OCI-LY3 (cell line): ENCODE data around the gene PFDN5.
A peak's percentile ranks its signal among the peaks of the same experiment; 100 is the strongest.

Experiments used
- H2AFZ ChIP-seq: fragments of 200-600, 300-600 bp; shearing (Covaris generic); 2 replicates; pipeline ENCODE4 v1.6.0; 2014; ENCODE audit warnings: antibody characterized with exemption, low read depth, low read length
- H3K27ac ChIP-seq: fragments of 200-600, 300-600 bp; sonication (generic); 2 replicates; pipeline ENCODE4 v1.5.1; 2014; ENCODE audit warnings: mild to moderate bottlenecking, low read length, moderate library complexity, mixed read lengths
- H3K27me3 ChIP-seq: fragments of 200-600, 300-600 bp; sonication (generic); 2 replicates; pipeline ENCODE4 v1.6.1; 2014; ENCODE audit warnings: low read depth, low read length, mixed read lengths
- H3K36me3 ChIP-seq: fragments of 200-600, 300-600 bp; sonication (generic); replicated peaks from 2 replicates; pipeline ENCODE3; 2014; ENCODE audit warnings: low read depth, low read length, mixed read lengths
- H3K4me1 ChIP-seq: fragments of 300-600, 200-600 bp; sonication (generic); 2 replicates; pipeline ENCODE4 v1.6.1; 2014; ENCODE audit warnings: low read length, mixed read lengths
- H3K4me2 ChIP-seq: fragments of 200-600, 300-600 bp; sonication (generic); 2 replicates; pipeline ENCODE4 v1.6.1; 2014; ENCODE audit warnings: low read length, mixed read lengths
- H3K4me3 ChIP-seq: fragments of 300-600, 200-600 bp; sonication (generic); 2 replicates; pipeline ENCODE4 v1.5.1; 2014; ENCODE audit warnings: antibody characterized with exemption, mild to moderate bottlenecking, low read length, moderate library complexity
- H3K79me2 ChIP-seq: fragments of 300-600, 200-600 bp; shearing (Covaris generic); 2 replicates; pipeline ENCODE4 v1.6.1; 2014; ENCODE audit warnings: mild to moderate bottlenecking, low read length, mixed read lengths
- H3K9ac ChIP-seq: fragments of 300-600, 200-600 bp; shearing (Covaris generic); 2 replicates; pipeline ENCODE4 v1.6.0; 2014; ENCODE audit warnings: mild to moderate bottlenecking, low read length, moderate library complexity
- H3K9me3 ChIP-seq: fragments of 200-600, 300-600 bp; shearing (Covaris generic); 2 replicates; pipeline ENCODE4 v1.6.1; 2014; ENCODE audit warnings: low read length, mixed read lengths; ENCODE audit not compliant: insufficient read depth
- H4K20me1 ChIP-seq: fragments of 200-600, 300-600 bp; sonication (generic); 2 replicates; pipeline ENCODE4 v1.6.1; 2016; ENCODE audit warnings: low read length, mixed read lengths; ENCODE audit not compliant: insufficient read depth
- EZH2phosphoT487 ChIP-seq: fragments of 200-600 bp; shearing (Covaris generic); IDR thresholded peaks from 2 replicates; pipeline ENCODE4 v1.6.1; 2018; ENCODE audit warnings: antibody characterized with exemption, mixed run types, low read depth
- TF ChIP-seq, protein P1 (sequence below): fragments of 200-600, 300-600 bp; sonication (generic); IDR thresholded peaks from 2 replicates; pipeline ENCODE4 v1.5.1; 2014; ENCODE audit warnings: antibody characterized with exemption, low read length, low read depth

Gene PFDN5

DNA sequence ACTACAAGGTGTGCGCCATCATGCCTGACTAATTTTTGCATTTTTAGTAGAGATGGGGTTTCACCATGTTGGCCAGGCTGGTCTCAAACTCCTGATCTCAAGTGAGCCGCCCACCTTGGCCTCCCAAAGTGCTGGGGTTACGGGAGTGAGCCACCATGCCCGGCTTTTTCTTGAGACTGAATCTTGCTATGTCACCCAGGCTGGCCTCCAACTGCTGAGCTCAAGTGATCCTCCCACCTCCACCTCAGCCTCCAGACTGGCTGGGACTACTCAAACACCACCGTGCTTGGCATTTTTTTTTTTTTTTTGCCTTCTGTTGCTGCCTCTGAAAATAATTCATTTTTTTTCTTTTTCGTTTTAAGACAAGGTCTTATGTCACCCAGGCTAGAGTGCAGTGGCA, 35.5 kb upstream of the PFDN5 start:
- H3K27me3 ChIP-seq, result no peaks in the 10 kb centered on the region
- no peak overlapping the region for H3K4me2 ChIP-seq
- no peak overlapping the region for H3K4me3 ChIP-seq
- no peak overlapping the region for H3K27ac ChIP-seq
- no peaks in the 10 kb centered on the region for H3K79me2 ChIP-seq
- no peak overlapping the region for H3K9ac ChIP-seq
- no peaks in the 10 kb centered on the region for H4K20me1 ChIP-seq
- no peak for TF ChIP-seq EZH2phosphoT487
- TF ChIP-seq, protein P1, sequence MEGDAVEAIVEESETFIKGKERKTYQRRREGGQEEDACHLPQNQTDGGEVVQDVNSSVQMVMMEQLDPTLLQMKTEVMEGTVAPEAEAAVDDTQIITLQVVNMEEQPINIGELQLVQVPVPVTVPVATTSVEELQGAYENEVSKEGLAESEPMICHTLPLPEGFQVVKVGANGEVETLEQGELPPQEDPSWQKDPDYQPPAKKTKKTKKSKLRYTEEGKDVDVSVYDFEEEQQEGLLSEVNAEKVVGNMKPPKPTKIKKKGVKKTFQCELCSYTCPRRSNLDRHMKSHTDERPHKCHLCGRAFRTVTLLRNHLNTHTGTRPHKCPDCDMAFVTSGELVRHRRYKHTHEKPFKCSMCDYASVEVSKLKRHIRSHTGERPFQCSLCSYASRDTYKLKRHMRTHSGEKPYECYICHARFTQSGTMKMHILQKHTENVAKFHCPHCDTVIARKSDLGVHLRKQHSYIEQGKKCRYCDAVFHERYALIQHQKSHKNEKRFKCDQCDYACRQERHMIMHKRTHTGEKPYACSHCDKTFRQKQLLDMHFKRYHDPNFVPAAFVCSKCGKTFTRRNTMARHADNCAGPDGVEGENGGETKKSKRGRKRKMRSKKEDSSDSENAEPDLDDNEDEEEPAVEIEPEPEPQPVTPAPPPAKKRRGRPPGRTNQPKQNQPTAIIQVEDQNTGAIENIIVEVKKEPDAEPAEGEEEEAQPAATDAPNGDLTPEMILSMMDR, result no peak
- no peaks in the 10 kb centered on the region for H3K9me3 ChIP-seq
- peaks cover under 1% of the 10 kb centered on the region for H3K36me3 ChIP-seq
- 0 out of 2 replicates have a peak overlapping the region, but pooled peaks have one; percentile 39 for H2AFZ ChIP-seq
- H3K4me1 ChIP-seq, result peaks cover 21% of the 10 kb centered on the region

DNA sequence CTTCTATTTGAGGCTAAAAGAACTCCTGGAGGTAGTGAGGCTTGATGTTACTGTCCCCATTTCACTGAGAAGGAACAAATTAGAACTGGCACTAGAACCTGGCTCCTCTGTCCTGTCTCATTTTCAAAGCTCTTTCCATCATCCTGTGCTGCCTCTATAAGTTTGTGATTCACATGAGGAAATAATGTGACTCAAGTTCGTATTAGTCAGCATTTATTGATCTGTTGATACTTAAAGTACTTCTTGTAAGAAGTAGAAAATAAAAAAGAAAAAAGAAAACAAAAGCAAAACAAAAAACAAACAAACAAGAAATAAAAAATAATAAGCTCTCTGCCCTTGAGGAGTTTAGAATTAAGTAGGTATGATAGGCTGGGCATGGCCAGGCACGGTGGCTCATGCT, 29.6 kb upstream of the PFDN5 start:
- no peak overlapping the region for H3K4me2 ChIP-seq
- TF ChIP-seq EZH2phosphoT487, result no peak
- TF ChIP-seq, protein P1, result no peak
- no peak overlapping the region for H2AFZ ChIP-seq
- peaks cover 23% of the 10 kb centered on the region for H3K79me2 ChIP-seq
- no peak overlapping the region for H3K4me3 ChIP-seq
- H3K4me1 ChIP-seq, result peaks cover 12% of the 10 kb centered on the region
- H3K27me3 ChIP-seq, result no peaks in the 10 kb centered on the region
- no peaks in the 10 kb centered on the region for H4K20me1 ChIP-seq
- peaks cover 19% of the 10 kb centered on the region for H3K36me3 ChIP-seq
- H3K9me3 ChIP-seq, result no peaks in the 10 kb centered on the region
- no peak overlapping the region for H3K27ac ChIP-seq
- H3K9ac ChIP-seq, result no peak overlapping the region

DNA sequence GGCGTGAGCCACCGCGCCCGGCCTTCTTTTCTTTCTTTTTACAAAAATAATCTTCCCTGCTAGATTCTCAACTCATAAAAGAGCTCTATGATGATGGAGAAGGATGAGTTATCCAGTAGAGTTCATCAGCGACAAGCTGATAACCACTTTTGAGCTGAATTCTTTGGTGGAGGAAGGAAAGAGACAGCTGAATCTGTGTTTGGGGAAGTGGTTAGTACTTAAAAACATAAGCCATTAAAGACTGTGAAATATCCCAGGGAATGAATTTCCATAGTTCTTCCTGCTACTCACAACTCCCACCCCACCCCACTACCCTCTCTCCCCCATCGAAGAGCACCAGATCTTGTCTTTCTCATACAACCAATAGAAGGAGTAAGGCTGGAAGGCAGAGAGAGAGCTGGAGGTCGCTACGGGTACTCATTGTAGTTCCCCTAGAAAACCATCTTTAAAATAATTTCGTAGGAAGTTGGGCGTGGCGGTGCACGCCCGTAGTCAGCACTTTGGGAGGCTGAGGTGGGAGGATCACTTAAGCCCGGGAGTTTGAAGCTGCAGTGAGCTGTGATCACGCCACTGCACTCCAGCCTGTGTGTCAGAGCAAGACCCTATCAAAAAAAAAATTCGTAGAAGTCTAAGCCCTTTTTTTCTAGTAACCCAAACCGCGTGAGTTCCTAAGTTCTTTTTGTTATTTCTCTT, 27.9 kb upstream of the PFDN5 start:
- H3K27ac ChIP-seq, result peak overlapping the region; percentile 8; the same call in 1 of the 2 replicates
- peaks cover 12% of the 10 kb centered on the region for H3K4me1 ChIP-seq
- peaks cover 26% of the 10 kb centered on the region for H3K79me2 ChIP-seq
- peak overlapping the region; percentile 84 for H3K4me2 ChIP-seq
- H3K4me3 ChIP-seq, result peak overlapping the region; percentile 83
- no peaks in the 10 kb centered on the region for H4K20me1 ChIP-seq
- H3K36me3 ChIP-seq, result peaks cover 25% of the 10 kb centered on the region
- peak overlapping the region; percentile 85 for H3K9ac ChIP-seq
- no peaks in the 10 kb centered on the region for H3K27me3 ChIP-seq
- peak overlapping the region; percentile 88 for H2AFZ ChIP-seq
- H3K9me3 ChIP-seq, result no peaks in the 10 kb centered on the region
- TF ChIP-seq EZH2phosphoT487, result no peak
- TF ChIP-seq, protein P1, result no peak

DNA sequence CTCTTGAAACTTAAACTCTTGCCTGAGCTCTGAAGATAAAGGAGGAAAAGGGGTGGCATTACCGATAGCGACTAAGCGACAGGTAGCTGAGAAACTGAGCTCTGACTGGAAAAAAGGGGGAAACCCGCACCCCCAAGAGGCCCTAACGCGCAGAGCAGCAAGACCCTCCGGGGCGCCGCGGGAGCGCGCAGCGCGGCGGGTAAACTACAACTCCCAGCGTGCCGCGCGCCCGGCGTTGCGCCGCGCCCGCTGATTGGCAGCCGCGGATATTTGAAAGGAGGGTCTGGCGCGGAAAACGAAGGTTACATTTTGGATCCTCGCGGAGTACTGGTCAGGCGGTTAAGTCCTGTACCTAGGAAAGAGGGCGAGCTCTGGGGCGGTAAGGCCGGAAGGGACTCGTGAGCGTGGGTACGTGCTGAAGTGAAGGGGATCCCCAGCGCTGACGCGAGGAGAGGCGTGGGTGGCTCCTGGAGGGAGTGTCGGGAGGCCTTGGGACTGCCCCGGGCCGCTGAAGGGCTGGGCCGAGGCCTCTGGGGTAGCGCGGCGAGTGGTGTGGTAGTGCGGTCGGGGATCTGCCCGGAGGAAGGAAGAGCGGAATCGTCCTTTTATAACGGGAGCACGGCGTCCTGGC, 27.2 kb upstream of the PFDN5 start, which contains the start of gene ESPL1:
Gene ESPL1, plus strand, starts transcription at position 301 of the 631 bp plus-strand sequence. CDS start 468 bp downstream, outside the sequence.
- H3K4me3 ChIP-seq, result peak within 1 kb of the TSS; percentile 83
- no peaks in the 10 kb centered on the region for H3K27me3 ChIP-seq
- H3K4me2 ChIP-seq, result peak within 1 kb of the TSS; percentile 84
- no peaks in the 10 kb centered on the region for H4K20me1 ChIP-seq
- no peaks in the 10 kb centered on the region for H3K9me3 ChIP-seq
- peak within 1 kb of the TSS; percentile 88 for H2AFZ ChIP-seq
- H3K36me3 ChIP-seq, result peaks cover 29% of the 10 kb centered on the region
- peak within 1 kb of the TSS; percentile 85 for H3K9ac ChIP-seq
- TF ChIP-seq EZH2phosphoT487, result no peak
- TF ChIP-seq, protein P1, result peak; percentile 46
- H3K4me1 ChIP-seq, result peaks cover 12% of the 10 kb centered on the region
- peaks cover 26% of the 10 kb centered on the region for H3K79me2 ChIP-seq
- H3K27ac ChIP-seq, result peak within 1 kb of the TSS; percentile 60
